ENCODE data around the gene GALNT9.
"Not testable (repeated sequence)": the region's sequence is repeated elsewhere in the genome, so short reads cannot be mapped to it uniquely, and the experiment has no call there.

The GALNT9 gene
- 0 to 0.67 (median 0.23) reads per million in 9 experiments for total RNA-seq

- H3K4me3 Mint-ChIP-seq = no peak within 1 kb of the TSS
- H3K9me3 Mint-ChIP-seq = no peaks in the 10 kb centered on the region
- H3K27me3 Mint-ChIP-seq = peaks cover 34 to 77% of the 10 kb centered on the region in 2 donors
- DNase-seq = no peak
- no peak within 1 kb of the TSS for H3K27ac Mint-ChIP-seq
- no peaks in the 10 kb centered on the region for H3K36me3 Mint-ChIP-seq (ENCODE audit: insufficient read depth)
- no peak for ATAC-seq (replicated peaks)
- no peaks in the 10 kb centered on the region for H3K4me1 Mint-ChIP-seq (ENCODE audit: low read depth in 2 of 2)
Observed at GRCh38 chr12:132329036-132329719, at the start of gene GALNT9. Gene GALNT9, minus strand, starts transcription at chr12:132329589. Its CDS starts 386 bp downstream, at chr12:132329203.

- H3K4me1 Mint-ChIP-seq (ENCODE audit: low read depth in 2 of 2); H3K27ac Mint-ChIP-seq; ATAC-seq (replicated peaks); H3K4me3 Mint-ChIP-seq; H3K9me3 Mint-ChIP-seq; DNase-seq; H3K36me3 Mint-ChIP-seq (ENCODE audit: insufficient read depth): not testable (repeated sequence)
- H3K27me3 Mint-ChIP-seq = peaks cover 26 to 36% of the 10 kb centered on the region in 2 donors
Observed at GRCh38 chr12:132379057-132379456, 49.7 kb upstream of the GALNT9 start.

- ATAC-seq (replicated peaks) (no peak), DNase-seq (no peak)
- no peak overlapping the region for H3K4me3 Mint-ChIP-seq
- peaks cover 0 to 5% of the 10 kb centered on the region in 2 donors for H3K4me1 Mint-ChIP-seq (ENCODE audit: low read depth in 2 of 2)
- H3K27ac Mint-ChIP-seq = no peak overlapping the region
- no peaks in the 10 kb centered on the region for H3K9me3 Mint-ChIP-seq
- no peaks in the 10 kb centered on the region for H3K36me3 Mint-ChIP-seq (ENCODE audit: insufficient read depth)
- peaks cover 43 to 56% of the 10 kb centered on the region in 2 donors for H3K27me3 Mint-ChIP-seq
Observed at GRCh38 chr12:132377147-132377546, 47.8 kb upstream of the GALNT9 start.

GRCh38 chr12:132376464-132376830 is 47.1 kb upstream of the GALNT9 start:
- peaks cover 0 to 5% of the 10 kb centered on the region in 2 donors for H3K4me1 Mint-ChIP-seq (ENCODE audit: low read depth in 2 of 2)
- H3K4me3 Mint-ChIP-seq = no peak overlapping the region
- peaks cover 50 to 63% of the 10 kb centered on the region in 2 donors for H3K27me3 Mint-ChIP-seq
- no peak overlapping the region for H3K27ac Mint-ChIP-seq
- ATAC-seq (replicated peaks) = no peak
- DNase-seq = no peak
- no peaks in the 10 kb centered on the region for H3K36me3 Mint-ChIP-seq (ENCODE audit: insufficient read depth)
- H3K9me3 Mint-ChIP-seq = no peaks in the 10 kb centered on the region

GRCh38 chr12:132375747-132376463 is 46.5 kb upstream of the GALNT9 start:
- Mint-ChIP-seq H3K27me3 (peaks cover 55 to 68% of the 10 kb centered on the region in 2 donors), H3K9me3 (no peaks in the 10 kb centered on the region), H3K36me3 (ENCODE audit: insufficient read depth) (no peaks in the 10 kb centered on the region)

GRCh38 chr12:132374612-132375445 is 45.4 kb upstream of the GALNT9 start:
- H3K27me3 Mint-ChIP-seq = peaks cover 66 to 79% of the 10 kb centered on the region in 2 donors

More at GRCh38 chr12:132375747-132376463, 46.5 kb upstream of the GALNT9 start:
- ATAC-seq (replicated peaks) (no peak), DNase-seq (no peak)
- no peak overlapping the region for H3K27ac Mint-ChIP-seq
- H3K4me3 Mint-ChIP-seq = no peak overlapping the region
- H3K4me1 Mint-ChIP-seq (ENCODE audit: low read depth in 2 of 2) = peaks cover 0 to 5% of the 10 kb centered on the region in 2 donors

GRCh38 chr12:132373901-132374611 is 44.7 kb upstream of the GALNT9 start:
- no peaks in the 10 kb centered on the region for H3K9me3 Mint-ChIP-seq
- ATAC-seq (replicated peaks) (no peak), DNase-seq (no peak)
- H3K4me1 Mint-ChIP-seq (ENCODE audit: low read depth in 2 of 2) = peaks cover 0 to 5% of the 10 kb centered on the region in 2 donors
- no peaks in the 10 kb centered on the region for H3K36me3 Mint-ChIP-seq (ENCODE audit: insufficient read depth)
- H3K27ac Mint-ChIP-seq = no peak overlapping the region
- H3K4me3 Mint-ChIP-seq = no peak overlapping the region
- peaks cover 73 to 86% of the 10 kb centered on the region in 2 donors for H3K27me3 Mint-ChIP-seq

More at GRCh38 chr12:132374612-132375445, 45.4 kb upstream of the GALNT9 start:
- H3K4me3 Mint-ChIP-seq = no peak overlapping the region
- H3K9me3 Mint-ChIP-seq = no peaks in the 10 kb centered on the region
- ATAC-seq (replicated peaks) (no peak), DNase-seq (no peak)
- peaks cover 0 to 5% of the 10 kb centered on the region in 2 donors for H3K4me1 Mint-ChIP-seq (ENCODE audit: low read depth in 2 of 2)
- H3K27ac Mint-ChIP-seq = no peak overlapping the region
- H3K36me3 Mint-ChIP-seq (ENCODE audit: insufficient read depth) = no peaks in the 10 kb centered on the region

GRCh38 chr12:132367852-132368251 is 38.5 kb upstream of the GALNT9 start:
- no peak overlapping the region for H3K4me3 Mint-ChIP-seq
- H3K27me3 Mint-ChIP-seq = peaks cover 41 to 63% of the 10 kb centered on the region in 2 donors
- H3K9me3 Mint-ChIP-seq = no peaks in the 10 kb centered on the region
- no peak overlapping the region for H3K27ac Mint-ChIP-seq
- H3K36me3 Mint-ChIP-seq (ENCODE audit: insufficient read depth) = peaks cover 9% of the 10 kb centered on the region
- no peak for ATAC-seq (replicated peaks)
- H3K4me1 Mint-ChIP-seq (ENCODE audit: low read depth in 2 of 2) = no peaks in the 10 kb centered on the region
- no peak for DNase-seq

- no peak for ATAC-seq (replicated peaks)
- Mint-ChIP-seq H3K9me3 (no peaks in the 10 kb centered on the region), H3K27ac (peak overlapping the region in 1 of 2 donors; percentile 24), H3K4me1 (ENCODE audit: low read depth in 2 of 2) (no peaks in the 10 kb centered on the region), H3K4me3 (no peak overlapping the region), H3K36me3 (ENCODE audit: insufficient read depth) (peaks cover 9% of the 10 kb centered on the region), H3K27me3 (peaks cover 36 to 57% of the 10 kb centered on the region in 2 donors)
- no peak for DNase-seq
Observed at GRCh38 chr12:132367071-132367851, 37.9 kb upstream of the GALNT9 start.

GRCh38 chr12:132366341-132366861 is 37.0 kb upstream of the GALNT9 start:
- Mint-ChIP-seq H3K27me3 (peaks cover 27 to 48% of the 10 kb centered on the region in 2 donors), H3K4me3 (no peak overlapping the region), H3K27ac (peak overlapping the region in 1 of 2 donors; percentile 24), H3K4me1 (ENCODE audit: low read depth in 2 of 2) (no peaks in the 10 kb centered on the region), H3K36me3 (ENCODE audit: insufficient read depth) (peaks cover 9% of the 10 kb centered on the region), H3K9me3 (no peaks in the 10 kb centered on the region)
- ATAC-seq (replicated peaks) = no peak
- no peak for DNase-seq

GRCh38 chr12:132365226-132365625 is 35.8 kb upstream of the GALNT9 start:
- Mint-ChIP-seq H3K27ac (no peak overlapping the region), H3K4me3 (no peak overlapping the region), H3K36me3 (ENCODE audit: insufficient read depth) (peaks cover 9% of the 10 kb centered on the region), H3K27me3 (peaks cover 15 to 36% of the 10 kb centered on the region in 2 donors), H3K9me3 (no peaks in the 10 kb centered on the region), H3K4me1 (ENCODE audit: low read depth in 2 of 2) (no peaks in the 10 kb centered on the region)
- no peak for ATAC-seq (replicated peaks)
- DNase-seq = no peak

- ATAC-seq (replicated peaks) (no peak), DNase-seq (no peak)
- H3K27me3 Mint-ChIP-seq = peaks cover 7 to 28% of the 10 kb centered on the region in 2 donors
- H3K36me3 Mint-ChIP-seq (ENCODE audit: insufficient read depth) = peaks cover 9% of the 10 kb centered on the region
- H3K9me3 Mint-ChIP-seq = peaks cover 0 to 2% of the 10 kb centered on the region in 2 donors
- no peak overlapping the region for H3K4me3 Mint-ChIP-seq
- no peak overlapping the region for H3K27ac Mint-ChIP-seq
- H3K4me1 Mint-ChIP-seq (ENCODE audit: low read depth in 2 of 2) = no peaks in the 10 kb centered on the region
Observed at GRCh38 chr12:132364348-132364902, 35.0 kb upstream of the GALNT9 start.
